Measurements from ENCODE around the gene DCUN1D3.

DCUN1D3 gene

GRCh38 chr16:20930365-20930690, 30.2 kb upstream of the DCUN1D3 start:
- TF ChIP-seq GATA3 (IDR thresholded peaks at IDR 0.05; ENCODE audit: low read depth, low read length): no peak
- TF ChIP-seq GATA2 (IDR thresholded peaks at IDR 0.05; ENCODE audit: low read depth, low read length): no peak

- TF ChIP-seq GATA3 (IDR thresholded peaks at IDR 0.05; ENCODE audit: low read depth, low read length) (no peak), GATA2 (IDR thresholded peaks at IDR 0.05; ENCODE audit: low read depth, low read length) (no peak)
These were observed 28.7 kb upstream of the DCUN1D3 start for GRCh38 chr16:20928774-20929411.

GRCh38 chr16:20925751-20926150, 25.6 kb upstream of the DCUN1D3 start:
- no peak for TF ChIP-seq GATA3 (IDR thresholded peaks at IDR 0.05; ENCODE audit: low read depth, low read length)
- TF ChIP-seq GATA2 (IDR thresholded peaks at IDR 0.05; ENCODE audit: low read depth, low read length): no peak

- TF ChIP-seq GATA2 (IDR thresholded peaks at IDR 0.05; ENCODE audit: low read depth, low read length) (no peak), GATA3 (IDR thresholded peaks at IDR 0.05; ENCODE audit: low read depth, low read length) (no peak)
These were observed 23.7 kb upstream of the DCUN1D3 start for GRCh38 chr16:20923876-20924275.

GRCh38 chr16:20920799-20921198, 20.6 kb upstream of the DCUN1D3 start:
- TF ChIP-seq GATA3 (IDR thresholded peaks at IDR 0.05; ENCODE audit: low read depth, low read length) (no peak), GATA2 (IDR thresholded peaks at IDR 0.05; ENCODE audit: low read depth, low read length) (no peak)

- no peak for TF ChIP-seq GATA2 (IDR thresholded peaks at IDR 0.05; ENCODE audit: low read depth, low read length)
- no peak for TF ChIP-seq GATA3 (IDR thresholded peaks at IDR 0.05; ENCODE audit: low read depth, low read length)
These were observed 19.9 kb upstream of the DCUN1D3 start for GRCh38 chr16:20920091-20920490.

- TF ChIP-seq GATA2 (IDR thresholded peaks at IDR 0.05; ENCODE audit: low read depth, low read length): no peak
- TF ChIP-seq GATA3 (IDR thresholded peaks at IDR 0.05; ENCODE audit: low read depth, low read length): no peak
These were observed 18.5 kb upstream of the DCUN1D3 start for GRCh38 chr16:20918486-20919239.

- TF ChIP-seq GATA2 (IDR thresholded peaks at IDR 0.05; ENCODE audit: low read depth, low read length): no peak
- no peak for TF ChIP-seq GATA3 (IDR thresholded peaks at IDR 0.05; ENCODE audit: low read depth, low read length)
These were observed 16.8 kb upstream of the DCUN1D3 start for GRCh38 chr16:20916942-20917341.

GRCh38 chr16:20916289-20916688, 16.1 kb upstream of the DCUN1D3 start:
- TF ChIP-seq GATA2 (IDR thresholded peaks at IDR 0.05; ENCODE audit: low read depth, low read length): no peak
- TF ChIP-seq GATA3 (IDR thresholded peaks at IDR 0.05; ENCODE audit: low read depth, low read length): no peak

- TF ChIP-seq GATA3 (IDR thresholded peaks at IDR 0.05; ENCODE audit: low read depth, low read length) (no peak), GATA2 (IDR thresholded peaks at IDR 0.05; ENCODE audit: low read depth, low read length) (no peak)
These were observed 11.2 kb upstream of the DCUN1D3 start for GRCh38 chr16:20911361-20911760.

- no peak for TF ChIP-seq GATA3 (IDR thresholded peaks at IDR 0.05; ENCODE audit: low read depth, low read length)
- TF ChIP-seq GATA2 (IDR thresholded peaks at IDR 0.05; ENCODE audit: low read depth, low read length): no peak
These were observed 10.7 kb upstream of the DCUN1D3 start for GRCh38 chr16:20910781-20911321.

GRCh38 chr16:20906341-20907255, 6.4 kb upstream of the DCUN1D3 start:
- no peak for TF ChIP-seq GATA2 (IDR thresholded peaks at IDR 0.05; ENCODE audit: low read depth, low read length)
- TF ChIP-seq GATA3 (IDR thresholded peaks at IDR 0.05; ENCODE audit: low read depth, low read length): no peak

- no peak for TF ChIP-seq GATA3 (IDR thresholded peaks at IDR 0.05; ENCODE audit: low read depth, low read length)
- TF ChIP-seq GATA2 (IDR thresholded peaks at IDR 0.05; ENCODE audit: low read depth, low read length): no peak
These were observed 5.4 kb upstream of the DCUN1D3 start for GRCh38 chr16:20905576-20905975.

GRCh38 chr16:20904507-20905081, 4.4 kb upstream of the DCUN1D3 start:
- no peak for TF ChIP-seq GATA3 (IDR thresholded peaks at IDR 0.05; ENCODE audit: low read depth, low read length)
- no peak for TF ChIP-seq GATA2 (IDR thresholded peaks at IDR 0.05; ENCODE audit: low read depth, low read length)

All from SH-SY5Y (cell line).